Measurements from ENCODE around the gene CDH15. TPM values are rescaled to one million over a fixed set of nuclear protein-coding genes. Genes with fewer than 3 reads are reported as not detected.

The CDH15 gene
- total and polyA plus RNA-seq, 2 of the 13 experiments (the other 11 are each of a cell fraction or from before 2014, with no cell fraction given): 0.74 to 2.2 TPM

- peak; percentile 98 for TF ChIP-seq GABPB1 (CRISPR knock-in tag; IDR thresholded peaks at IDR 0.05)
- peak; percentile 65; the same call in 1 of the 2 replicates for TF ChIP-seq GMEB1 (CRISPR knock-in tag; IDR thresholded peaks at IDR 0.05; ENCODE audit: borderline replicate concordance)
- TF ChIP-seq ZBTB46 (CRISPR knock-in tag; IDR thresholded peaks at IDR 0.05; ENCODE audit: borderline replicate concordance): no peak
- TF ChIP-seq ZNF7 (CRISPR knock-in tag; IDR thresholded peaks at IDR 0.05): no peak
- no peak for TF ChIP-seq TRIM22 (IDR thresholded peaks at IDR 0.05)
- no peak for TF ChIP-seq AHR (CRISPR knock-in tag; IDR thresholded peaks at IDR 0.05)
- TF ChIP-seq NFE2 (CRISPR knock-in tag; IDR thresholded peaks at IDR 0.05): no peak
- no peak for TF ChIP-seq CENPX (CRISPR knock-in tag; IDR thresholded peaks at IDR 0.05)
- TF ChIP-seq ZNF20 (CRISPR knock-in tag; IDR thresholded peaks at IDR 0.05): 0 out of 2 replicates have a peak, but pooled peaks have one; percentile 68
- peak; percentile 98 for TF ChIP-seq KDM2A (CRISPR knock-in tag; IDR thresholded peaks at IDR 0.05; ENCODE audit: borderline replicate concordance, low read depth)
- TF ChIP-seq HNRNPUL1 (IDR thresholded peaks at IDR 0.05; ENCODE audit: low read depth, low read length): no peak
- no peak for TF ChIP-seq FOXM1 (CRISPR knock-in tag; IDR thresholded peaks at IDR 0.05)
- TF ChIP-seq ELK4 (CRISPR knock-in tag; IDR thresholded peaks at IDR 0.05; ENCODE audit: borderline replicate concordance): peak; percentile 49; the same call in 1 of the 2 replicates
- peak; percentile 95 for TF ChIP-seq ZNF557 (CRISPR knock-in tag; IDR thresholded peaks at IDR 0.05)
- peak; percentile 82 for TF ChIP-seq PATZ1 (CRISPR knock-in tag; IDR thresholded peaks at IDR 0.05)
- 0 out of 2 replicates have a peak, but pooled peaks have one; percentile 16 for TF ChIP-seq MEIS1 (CRISPR knock-in tag; IDR thresholded peaks at IDR 0.05; ENCODE audit: borderline replicate concordance)
- no peak; the same call in none of the 2 replicates for TF ChIP-seq DZIP1 (CRISPR knock-in tag; IDR thresholded peaks at IDR 0.05)
These were observed 69.8 kb downstream of the CDH15 start (continued) for GRCh38 chr16:89241187-89242007.
